ENCODE measurements around the gene TGIF2LY. TPM values are rescaled to one million over a fixed set of nuclear protein-coding genes. Genes with fewer than 3 reads are reported as not detected.
"Not testable (repeated sequence)": the region's sequence is repeated elsewhere in the genome, so short reads cannot be mapped to it uniquely, and the experiment has no call there.

The TGIF2LY gene
- total RNA-seq = not detected
- long read RNA-seq = 0 reads

GRCh38 chrY:3578767-3579166 lies at the start of gene TGIF2LY:
Gene TGIF2LY, plus strand, starts transcription at chrY:3579067. Its CDS starts 178 bp downstream, at chrY:3579245.
- H3K9me3 ChIP-seq; H3K4me1 ChIP-seq; H3K27ac ChIP-seq; ATAC-seq; H3K36me3 ChIP-seq; H3K4me3 ChIP-seq; DNase-seq; intact Hi-C loops (cut with DNase I); H3K27me3 ChIP-seq (ENCODE audit: low read depth): not testable (repeated sequence)
